Right atrium auricular region (tissue), 2 donors: ENCODE measurements around the gene WWTR1. TPM values are rescaled to one million over a fixed set of nuclear protein-coding genes. Genes with fewer than 3 reads are reported as not detected.

ENCODE experiments used
- DNase-seq: peaks from one replicate; pipeline ENCODE4 v3.0.0-alpha.2; 2019; ENCODE audit warnings: low spot score
- H3K27ac ChIP-seq, 2 donors: fragments of 200-600 bp; sonication (generic); 1 replicate in 1 of 2; 2 replicates in 1 of 2; pipeline ENCODE4 v1.5.1; 2016 to 2019
- H3K27me3 ChIP-seq, 2 donors: fragments of 200-600 bp; sonication (generic); one replicate each; pipeline versions ENCODE4 v1.5.1 to v1.6.0; 2017 to 2019
- H3K36me3 ChIP-seq: fragments of 200-600 bp; sonication (generic); one replicate; pipeline ENCODE4 v1.5.1; 2016
- H3K4me1 ChIP-seq, 2 donors: fragments of 200-600 bp; sonication (generic); one replicate each; pipeline versions ENCODE4 v1.5.1 to v1.6.0; 2017 to 2019
- H3K4me3 ChIP-seq, 2 donors: fragments of 200-600 bp; sonication (generic); 1 replicate in 1 of 2; 2 replicates in 1 of 2; pipeline ENCODE4 v1.5.1; 2017 to 2019; ENCODE audit warnings: mild to moderate bottlenecking in 1 of 2, moderate library complexity in 1 of 2
- H3K9me3 ChIP-seq, 2 donors: fragments of 200-600 bp; sonication (generic); one replicate each; pipeline ENCODE4 v1.5.1; 2019
- CTCF ChIP-seq, 2 donors: fragments of 200-600 bp; sonication (generic); IDR thresholded peaks; one replicate each; pipeline ENCODE4 v1.5.1; 2019; ENCODE audit warnings: antibody characterized with exemption in 2 of 2
- total RNA-seq, 2 donors: library from RNA; depleted of rRNA; stranded (reverse); fragments of >200 nt; gene quantifications; one replicate each; pipeline ENCODE4 v1.1.0, GENCODE V29; 2016

WWTR1 gene
- total RNA-seq, 2 donors from 2014 or later = 53.4 to 73.1 TPM

DNA sequence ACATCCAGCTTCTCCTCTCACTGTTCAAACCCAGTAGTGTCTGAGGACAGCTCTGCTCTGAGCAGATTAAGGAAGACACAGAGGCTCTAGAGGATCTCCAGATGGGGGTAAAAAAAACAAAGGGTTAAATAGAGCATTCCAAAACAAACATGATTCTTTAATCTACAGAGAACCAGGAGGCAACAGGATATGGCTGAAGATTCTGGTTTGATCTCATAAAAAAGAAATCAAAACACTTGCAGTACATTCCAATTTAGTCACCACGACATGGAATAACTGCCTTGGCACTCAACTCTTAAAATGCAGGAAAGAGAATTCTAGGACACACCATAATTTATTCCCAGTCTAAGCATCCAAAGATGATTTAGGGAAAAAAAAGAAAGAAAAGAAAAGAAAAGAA lies 151.3 kb downstream of the WWTR1 start:
- H3K4me1 ChIP-seq = peaks cover 0 to 19% of the 10 kb centered on the region in 2 donors
- TF ChIP-seq CTCF (IDR thresholded peaks at IDR 0.05) = no peak
- no peaks in the 10 kb centered on the region for H3K9me3 ChIP-seq
- H3K27me3 ChIP-seq = no peaks in the 10 kb centered on the region
- H3K4me3 ChIP-seq = no peak overlapping the region
- H3K36me3 ChIP-seq = no peaks in the 10 kb centered on the region
- no peak for DNase-seq
- H3K27ac ChIP-seq = no peak overlapping the region

DNA sequence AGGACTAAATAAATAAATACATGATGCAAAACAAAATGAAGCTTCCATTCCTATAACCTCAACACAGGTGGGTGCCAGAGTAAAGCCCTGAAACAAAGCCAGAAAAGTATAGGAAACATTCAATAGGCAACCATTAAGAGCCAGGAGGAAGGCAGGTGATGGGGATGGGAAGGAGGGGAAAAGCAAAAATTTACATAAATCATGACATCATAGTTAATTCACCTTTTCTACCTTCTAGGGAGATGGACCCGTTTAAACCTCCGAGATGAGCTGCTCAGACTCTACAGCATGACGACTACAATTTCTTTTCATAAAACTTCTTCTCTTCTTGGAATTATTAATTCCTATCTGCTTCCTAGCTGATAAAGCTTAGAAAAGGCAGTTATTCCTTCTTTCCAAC lies 155.4 kb downstream of the WWTR1 start:
- no peak for TF ChIP-seq CTCF (IDR thresholded peaks at IDR 0.05)
- peaks cover 0 to 9% of the 10 kb centered on the region in 2 donors for H3K4me1 ChIP-seq
- no peak overlapping the region for H3K4me3 ChIP-seq
- DNase-seq = no peak
- no peaks in the 10 kb centered on the region for H3K27me3 ChIP-seq
- H3K36me3 ChIP-seq = no peaks in the 10 kb centered on the region
- no peak overlapping the region for H3K27ac ChIP-seq
- no peaks in the 10 kb centered on the region for H3K9me3 ChIP-seq

GRCh38 chr3:149501524-149501923 lies 156.3 kb downstream of the WWTR1 start:
- no peaks in the 10 kb centered on the region for H3K27me3 ChIP-seq
- H3K27ac ChIP-seq = no peak overlapping the region
- DNase-seq = no peak
- no peaks in the 10 kb centered on the region for H3K9me3 ChIP-seq
- H3K36me3 ChIP-seq = no peaks in the 10 kb centered on the region
- no peak overlapping the region for H3K4me3 ChIP-seq
- no peaks in the 10 kb centered on the region for H3K4me1 ChIP-seq
- TF ChIP-seq CTCF (IDR thresholded peaks at IDR 0.05) = no peak

- H3K9me3 ChIP-seq = no peaks in the 10 kb centered on the region
- no peaks in the 10 kb centered on the region for H3K27me3 ChIP-seq
- H3K36me3 ChIP-seq = no peaks in the 10 kb centered on the region
- no peak for TF ChIP-seq CTCF (IDR thresholded peaks at IDR 0.05)
- H3K4me3 ChIP-seq = no peak overlapping the region
- peaks cover 0 to 3% of the 10 kb centered on the region in 2 donors for H3K4me1 ChIP-seq
- no peak for DNase-seq
- no peak overlapping the region for H3K27ac ChIP-seq
Measured at GRCh38 chr3:149497966-149498670, 159.7 kb downstream of the WWTR1 start.

DNA sequence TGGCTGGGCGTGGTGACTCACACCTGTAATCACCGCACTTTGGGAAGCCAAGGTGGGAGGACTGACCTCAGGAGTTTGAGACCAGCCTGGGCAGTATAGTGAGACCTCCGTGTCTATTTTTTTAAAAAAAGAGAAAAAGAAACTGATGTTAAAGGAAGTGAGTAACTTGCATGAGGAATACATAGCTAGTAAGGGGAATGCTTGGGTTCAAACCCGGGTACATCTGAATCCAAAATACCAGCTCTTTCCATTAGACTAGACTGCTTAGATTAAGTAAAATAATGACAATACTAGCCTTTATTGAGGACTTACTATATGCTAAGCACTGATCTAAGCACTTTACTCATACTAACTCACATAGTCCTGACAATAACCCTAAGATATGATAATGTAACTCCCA lies 160.9 kb downstream of the WWTR1 start:
- peaks cover 0 to 3% of the 10 kb centered on the region in 2 donors for H3K4me1 ChIP-seq
- H3K9me3 ChIP-seq = no peaks in the 10 kb centered on the region
- H3K27ac ChIP-seq = no peak overlapping the region
- DNase-seq = no peak
- H3K27me3 ChIP-seq = no peaks in the 10 kb centered on the region
- H3K4me3 ChIP-seq = no peak overlapping the region
- TF ChIP-seq CTCF (IDR thresholded peaks at IDR 0.05) = no peak
- H3K36me3 ChIP-seq = no peaks in the 10 kb centered on the region
